H9 (cell line): Measurements from ENCODE around the gene MAPK4. TPM values are rescaled to one million over a fixed set of nuclear protein-coding genes. Genes with fewer than 3 reads are reported as not detected.

Experiments used
- DNase-seq: peaks from one replicate; pipeline ENCODE4 v3.0.0-alpha.2; 2017
- H2AFZ ChIP-seq: one replicate; pipeline ENCODE4 v1.6.1; 2013; ENCODE audit warnings: mild to moderate bottlenecking, low read length, control low read depth, moderate library complexity
- H2AK5ac ChIP-seq: 2 replicates; pipeline ENCODE4 v1.6.1; 2013; ENCODE audit warnings: low read length, control low read depth, mixed read lengths; ENCODE audit not compliant: insufficient read length
- H2BK120ac ChIP-seq: one replicate; pipeline ENCODE4 v1.6.1; 2013; ENCODE audit warnings: low read depth, mild to moderate bottlenecking, low read length, control low read depth, inconsistent platforms; ENCODE audit not compliant: poor library complexity, severe bottlenecking
- H2BK12ac ChIP-seq: 2 replicates; pipeline ENCODE4 v1.6.1; 2013; ENCODE audit warnings: low read length, control low read depth, mixed read lengths, low read depth; ENCODE audit not compliant: insufficient read length
- H2BK15ac ChIP-seq: 2 replicates; pipeline ENCODE4 v1.6.1; 2013; ENCODE audit warnings: low read depth, low read length, control low read depth
- H2BK20ac ChIP-seq: one replicate; pipeline ENCODE4 v1.6.1; 2013; ENCODE audit warnings: low read depth, mild to moderate bottlenecking, low read length, control low read depth, inconsistent platforms; ENCODE audit not compliant: poor library complexity, severe bottlenecking
- H2BK5ac ChIP-seq: 2 replicates; pipeline ENCODE4 v1.6.1; 2013; ENCODE audit warnings: low read length, control low read depth, mixed read lengths; ENCODE audit not compliant: insufficient read length
- H3K14ac ChIP-seq: 2 replicates; pipeline ENCODE4 v1.6.1; 2013; ENCODE audit warnings: low read length, control low read depth; ENCODE audit not compliant: insufficient read depth
- H3K18ac ChIP-seq: 2 replicates; pipeline ENCODE4 v1.6.1; 2013; ENCODE audit warnings: low read depth, mild to moderate bottlenecking, mixed read lengths, low read length, control low read depth; ENCODE audit not compliant: insufficient read length
- H3K23ac ChIP-seq: 2 replicates; pipeline ENCODE4 v1.6.1; 2013; ENCODE audit warnings: low read length, control low read depth, mixed read lengths, low read depth; ENCODE audit not compliant: insufficient read length
- H3K23me2 ChIP-seq: 2 replicates; pipeline ENCODE4 v1.6.1; 2013; ENCODE audit warnings: low read depth, mild to moderate bottlenecking, mixed read lengths, low read length, control low read depth; ENCODE audit not compliant: insufficient read length, poor library complexity, severe bottlenecking
- H3K27ac ChIP-seq: 2 replicates; pipeline ENCODE4 v1.5.1; 2013; ENCODE audit warnings: low read length, control low read depth, mixed read lengths, low read depth; ENCODE audit not compliant: insufficient read length
- H3K27me3 ChIP-seq: 2 replicates; pipeline ENCODE4 v1.6.1; 2013; ENCODE audit warnings: low read length, control low read depth, inconsistent platforms; ENCODE audit not compliant: insufficient read depth
- H3K4ac ChIP-seq: 2 replicates; pipeline ENCODE4 v1.6.1; 2013; ENCODE audit warnings: low read depth, mild to moderate bottlenecking, control low read depth, inconsistent platforms, low read length, moderate library complexity
- H3K4me1 ChIP-seq: 2 replicates; pipeline ENCODE4 v1.6.1; 2013; ENCODE audit warnings: low read length, control low read depth, inconsistent platforms; ENCODE audit not compliant: insufficient read depth
- H3K4me2 ChIP-seq: 2 replicates; pipeline ENCODE4 v1.6.1; 2013; ENCODE audit warnings: low read length, control low read depth, mixed read lengths; ENCODE audit not compliant: insufficient read length, insufficient read depth
- H3K56ac ChIP-seq: 2 replicates; pipeline ENCODE4 v1.6.1; 2013; ENCODE audit warnings: low read depth, mild to moderate bottlenecking, mixed read lengths, low read length, control low read depth; ENCODE audit not compliant: insufficient read length
- H3K79me1 ChIP-seq: 2 replicates; pipeline ENCODE4 v1.6.1; 2013; ENCODE audit warnings: low read depth, mild to moderate bottlenecking, moderate library complexity, low read length, control low read depth, inconsistent platforms; ENCODE audit not compliant: insufficient read depth, poor library complexity, severe bottlenecking
- H3K79me2 ChIP-seq: 2 replicates; pipeline ENCODE4 v1.6.1; 2013; ENCODE audit warnings: low read length, control low read depth, inconsistent platforms; ENCODE audit not compliant: insufficient read depth
- H3K9ac ChIP-seq: 2 replicates; pipeline ENCODE4 v1.6.1; 2013; ENCODE audit warnings: low read length, control low read depth, mixed read lengths; ENCODE audit not compliant: insufficient read length; ENCODE audit errors: extremely low read depth
- H3K9me3 ChIP-seq: one replicate; pipeline ENCODE4 v1.6.1; 2013; ENCODE audit warnings: low read depth, low read length, inconsistent platforms; ENCODE audit not compliant: control insufficient read depth
- H3T11ph ChIP-seq: one replicate; pipeline ENCODE4 v1.6.1; 2013; ENCODE audit warnings: mild to moderate bottlenecking, low read length, control low read depth, inconsistent platforms
- H4K20me1 ChIP-seq: one replicate; pipeline ENCODE4 v1.6.1; 2013; ENCODE audit not compliant: control insufficient read depth, insufficient read length, insufficient read depth
- H4K5ac ChIP-seq: 2 replicates; pipeline ENCODE4 v1.6.1; 2013; ENCODE audit warnings: low read depth, mild to moderate bottlenecking, mixed read lengths, low read length, control low read depth; ENCODE audit not compliant: insufficient read length
- H4K8ac ChIP-seq: replicated peaks from 2 replicates; pipeline ENCODE4 v1.6.1; 2013; ENCODE audit warnings: low read length, control low read depth, mixed read lengths, low read depth; ENCODE audit not compliant: insufficient read length
- H4K91ac ChIP-seq: 2 replicates; pipeline ENCODE4 v1.6.1; 2013; ENCODE audit warnings: low read depth, mild to moderate bottlenecking, moderate library complexity, mixed read lengths, low read length, control low read depth; ENCODE audit not compliant: insufficient read length
- H3K27ac Mint-ChIP-seq, 3 experiments: 2 replicates in 2 of 3; 3 replicates in 1 of 3; pipeline ENCODE4 v1.8.0; 2020 to 2021; ENCODE audit warnings: mixed read lengths in 3 of 3, mild to moderate bottlenecking in 1 of 3, moderate library complexity in 1 of 3
- H3K27me3 Mint-ChIP-seq: 2 replicates; pipeline ENCODE4 v1.8.0; 2021; ENCODE audit warnings: low read depth, mild to moderate bottlenecking, moderate library complexity, mixed read lengths
- H3K36me3 Mint-ChIP-seq, 3 experiments: 2 replicates in 2 of 3; 3 replicates in 1 of 3; pipeline ENCODE4 v1.8.0; 2020 to 2021; ENCODE audit warnings: low read depth in 3 of 3, mixed read lengths in 3 of 3; ENCODE audit not compliant: insufficient read depth in 1 of 3
- H3K4me1 Mint-ChIP-seq, 2 experiments: 2 replicates each; pipeline ENCODE4 v1.8.0; 2020; ENCODE audit warnings: mixed read lengths in 2 of 2
- H3K4me3 Mint-ChIP-seq, 2 experiments: 2 replicates in 1 of 2; 3 replicates in 1 of 2; pipeline ENCODE4 v1.8.0; 2020 to 2021; ENCODE audit warnings: mild to moderate bottlenecking in 2 of 2, mixed read lengths in 2 of 2, moderate library complexity in 1 of 2
- H3K9me3 Mint-ChIP-seq, 2 experiments: 2 replicates in 1 of 2; 3 replicates in 1 of 2; pipeline ENCODE4 v1.8.0; 2020; ENCODE audit warnings: mild to moderate bottlenecking in 2 of 2, mixed read lengths in 2 of 2, moderate library complexity in 1 of 2
- CTCF ChIP-seq: fragments of 200-600 bp; sonication (generic); conservative IDR thresholded peaks from 3 replicates; pipeline ENCODE4 v1.8.0; 2021; ENCODE audit warnings: antibody characterized with exemption, mild to moderate bottlenecking
- WGBS: extraction: QIAGEN DNeasy Blood & Tissue Kit; methylation state at CpG from one replicate; pipeline ENCODE4 v1.1.7; 2013; ENCODE audit warnings: missing lambda C conversion rate, low lambda C conversion rate, mixed read lengths; ENCODE audit not compliant: insufficient read length; ENCODE audit errors: extremely low coverage; 5-methylcytosine and 5-hydroxymethylcytosine counted together
- total RNA-seq: library from RNA; stranded (reverse); gene quantifications from 2 replicates; pipeline ENCODE4 v1.2.1, GENCODE V29; 2021

The MAPK4 gene
- total RNA-seq, 1 experiment from 2014 or later = 1.6 TPM

GRCh38 chr18:50661013-50661412 is 101.1 kb downstream of the MAPK4 start:
- Histone ChIP-seq H3K4ac (no peak overlapping the region), H3K14ac (no peak overlapping the region), H3K79me2 (no peaks in the 10 kb centered on the region), H3K56ac (no peak overlapping the region), H3K27me3 (no peaks in the 10 kb centered on the region), H2BK5ac (no peak overlapping the region), H2BK15ac (no peak overlapping the region), H3T11ph (no peak overlapping the region), H3K79me1 (no peaks in the 10 kb centered on the region), H4K20me1 (no peaks in the 10 kb centered on the region), H4K5ac (no peak overlapping the region), H3K9me3 (peaks cover 8% of the 10 kb centered on the region), H4K91ac (no peak overlapping the region), H3K4me2 (no peak overlapping the region), H2AK5ac (no peak overlapping the region), H3K4me1 (no peaks in the 10 kb centered on the region; the same call in 1 of the 2 replicates), H2BK20ac (no peak overlapping the region), H4K8ac (no peak overlapping the region), H3K23ac (no peak overlapping the region), H3K9ac (no peak overlapping the region), H2AFZ (no peak overlapping the region), H3K23me2 (no peaks in the 10 kb centered on the region), H2BK120ac (no peak overlapping the region), H2BK12ac (no peak overlapping the region), H3K27ac (no peak overlapping the region), H3K18ac (no peak overlapping the region)
- peaks cover 33 to 36% of the 10 kb centered on the region in 2 experiments for H3K4me1 Mint-ChIP-seq
- H3K4me3 Mint-ChIP-seq = no peak overlapping the region
- no CpG with 5 or more reads among the region's 1 CpG for WGBS
- H3K9me3 Mint-ChIP-seq = peaks cover 0 to 13% of the 10 kb centered on the region in 2 experiments; a peak in 3 of 5 replicates
- no peaks in the 10 kb centered on the region; the same call in 1 of the 2 replicates for H3K27me3 Mint-ChIP-seq
- TF ChIP-seq CTCF = no peak
- no peak for DNase-seq
- no peak overlapping the region; a peak in 1 of 7 replicates for H3K27ac Mint-ChIP-seq
- H3K36me3 Mint-ChIP-seq = peaks cover 0 to 10% (median 9%) of the 10 kb centered on the region in 3 experiments; a peak in 4 of 7 replicates
